ENCODE data around the gene REST.
"Not testable (repeated sequence)": the region's sequence is repeated elsewhere in the genome, so short reads cannot be mapped to it uniquely, and the experiment has no call there.

REST gene, protein sequence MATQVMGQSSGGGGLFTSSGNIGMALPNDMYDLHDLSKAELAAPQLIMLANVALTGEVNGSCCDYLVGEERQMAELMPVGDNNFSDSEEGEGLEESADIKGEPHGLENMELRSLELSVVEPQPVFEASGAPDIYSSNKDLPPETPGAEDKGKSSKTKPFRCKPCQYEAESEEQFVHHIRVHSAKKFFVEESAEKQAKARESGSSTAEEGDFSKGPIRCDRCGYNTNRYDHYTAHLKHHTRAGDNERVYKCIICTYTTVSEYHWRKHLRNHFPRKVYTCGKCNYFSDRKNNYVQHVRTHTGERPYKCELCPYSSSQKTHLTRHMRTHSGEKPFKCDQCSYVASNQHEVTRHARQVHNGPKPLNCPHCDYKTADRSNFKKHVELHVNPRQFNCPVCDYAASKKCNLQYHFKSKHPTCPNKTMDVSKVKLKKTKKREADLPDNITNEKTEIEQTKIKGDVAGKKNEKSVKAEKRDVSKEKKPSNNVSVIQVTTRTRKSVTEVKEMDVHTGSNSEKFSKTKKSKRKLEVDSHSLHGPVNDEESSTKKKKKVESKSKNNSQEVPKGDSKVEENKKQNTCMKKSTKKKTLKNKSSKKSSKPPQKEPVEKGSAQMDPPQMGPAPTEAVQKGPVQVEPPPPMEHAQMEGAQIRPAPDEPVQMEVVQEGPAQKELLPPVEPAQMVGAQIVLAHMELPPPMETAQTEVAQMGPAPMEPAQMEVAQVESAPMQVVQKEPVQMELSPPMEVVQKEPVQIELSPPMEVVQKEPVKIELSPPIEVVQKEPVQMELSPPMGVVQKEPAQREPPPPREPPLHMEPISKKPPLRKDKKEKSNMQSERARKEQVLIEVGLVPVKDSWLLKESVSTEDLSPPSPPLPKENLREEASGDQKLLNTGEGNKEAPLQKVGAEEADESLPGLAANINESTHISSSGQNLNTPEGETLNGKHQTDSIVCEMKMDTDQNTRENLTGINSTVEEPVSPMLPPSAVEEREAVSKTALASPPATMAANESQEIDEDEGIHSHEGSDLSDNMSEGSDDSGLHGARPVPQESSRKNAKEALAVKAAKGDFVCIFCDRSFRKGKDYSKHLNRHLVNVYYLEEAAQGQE

DNA sequence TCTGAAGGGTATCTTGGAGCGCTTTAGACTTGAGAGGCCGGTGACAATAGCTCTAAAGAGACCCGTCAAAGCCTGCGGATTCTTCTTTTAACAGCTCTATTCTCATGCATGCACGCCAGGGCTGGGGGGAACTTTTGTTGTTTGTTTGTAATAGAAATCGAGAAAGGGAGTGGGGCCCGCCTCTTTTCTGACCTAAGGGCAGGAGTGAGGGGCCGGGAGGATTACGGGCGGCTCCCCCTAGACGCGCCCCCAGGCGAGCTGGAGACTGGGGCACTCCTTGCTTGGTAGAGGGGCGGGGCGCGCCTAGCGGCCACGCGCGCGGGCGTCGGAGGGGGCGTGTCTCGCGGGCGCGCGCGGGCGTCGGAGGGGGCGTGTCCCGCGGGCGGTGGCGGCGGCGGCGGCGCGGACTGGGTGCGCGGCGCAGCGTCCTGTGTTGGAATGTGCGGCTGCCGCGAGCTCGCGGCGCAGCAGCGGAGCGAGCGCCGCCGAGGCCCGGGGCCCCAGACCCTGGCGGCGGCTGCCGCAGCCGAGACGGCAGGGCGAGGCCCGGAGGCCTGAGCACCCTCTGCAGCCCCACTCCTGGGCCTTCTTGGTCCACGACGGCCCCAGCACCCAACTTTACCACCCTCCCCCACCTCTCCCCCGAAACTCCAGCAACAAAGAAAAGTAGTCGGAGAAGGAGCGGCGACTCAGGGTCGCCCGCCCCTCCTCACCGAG lies at the start of gene REST:
Gene REST, plus strand, starts transcription at position 412 of the 717 bp plus-strand sequence. CDS start 2,739 bp downstream, outside the sequence.
- peak; percentile 79 for DNase-seq (ENCODE audit: low read depth)

GRCh38 chr4:56859841-56860240 lies 47.9 kb upstream of the REST start:
- DNase-seq (ENCODE audit: low read depth), result no peak

- DNase-seq (ENCODE audit: low read depth), result no peak
These were observed 46.9 kb upstream of the REST start for GRCh38 chr4:56860781-56861180.

GRCh38 chr4:56861360-56861759 lies 46.3 kb upstream of the REST start:
- DNase-seq (ENCODE audit: low read depth), result no peak

- DNase-seq (ENCODE audit: low read depth), result no peak
These were observed 44.1 kb upstream of the REST start for GRCh38 chr4:56863441-56864139.

DNA sequence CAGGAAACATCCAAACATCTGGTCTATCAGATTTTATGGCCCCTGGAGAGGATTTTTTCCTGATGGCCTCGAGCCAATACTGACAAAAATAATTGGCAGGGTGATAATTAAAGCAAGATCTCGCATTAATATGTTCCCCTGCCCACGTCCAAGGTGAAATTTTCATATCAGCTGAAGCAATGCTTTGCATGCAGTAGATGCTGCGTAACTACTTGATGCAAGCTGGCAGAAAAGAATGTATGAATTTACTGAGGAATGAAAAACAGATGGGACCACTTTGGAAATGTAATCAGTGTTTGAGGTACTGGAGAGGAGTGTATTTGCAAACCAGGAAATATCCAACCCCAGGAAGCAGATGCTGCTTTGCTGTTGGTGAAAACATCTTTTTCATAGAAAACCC lies 36.8 kb upstream of the REST start:
- no peak for DNase-seq (ENCODE audit: low read depth)

GRCh38 chr4:56871371-56871866 lies 36.3 kb upstream of the REST start:
- no peak for DNase-seq (ENCODE audit: low read depth)

- DNase-seq (ENCODE audit: low read depth), result no peak
These were observed 33.5 kb upstream of the REST start for GRCh38 chr4:56874166-56874565.

- no peak for DNase-seq (ENCODE audit: low read depth)
These were observed 32.8 kb upstream of the REST start for GRCh38 chr4:56874923-56875322.

DNA sequence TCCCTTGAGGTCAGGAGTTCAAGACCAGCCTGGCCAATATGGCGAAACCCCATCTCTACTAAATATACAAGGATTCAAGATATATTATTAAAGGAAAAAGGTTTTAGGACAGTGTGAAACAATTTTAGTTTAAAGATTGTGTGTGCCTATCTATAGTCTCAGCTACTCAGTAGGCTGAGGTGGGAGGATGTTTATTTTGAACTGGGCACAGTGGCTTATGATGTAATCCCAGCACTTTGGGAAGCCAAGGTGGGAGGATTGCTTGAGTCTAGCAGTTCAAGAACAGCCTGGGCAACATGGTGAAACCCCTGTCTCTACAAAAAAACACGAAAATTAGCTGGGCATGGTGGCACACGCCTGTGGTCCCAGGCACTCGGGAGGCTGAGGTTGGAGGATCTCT lies 31.4 kb upstream of the REST start:
- DNase-seq (ENCODE audit: low read depth), result no peak

DNA sequence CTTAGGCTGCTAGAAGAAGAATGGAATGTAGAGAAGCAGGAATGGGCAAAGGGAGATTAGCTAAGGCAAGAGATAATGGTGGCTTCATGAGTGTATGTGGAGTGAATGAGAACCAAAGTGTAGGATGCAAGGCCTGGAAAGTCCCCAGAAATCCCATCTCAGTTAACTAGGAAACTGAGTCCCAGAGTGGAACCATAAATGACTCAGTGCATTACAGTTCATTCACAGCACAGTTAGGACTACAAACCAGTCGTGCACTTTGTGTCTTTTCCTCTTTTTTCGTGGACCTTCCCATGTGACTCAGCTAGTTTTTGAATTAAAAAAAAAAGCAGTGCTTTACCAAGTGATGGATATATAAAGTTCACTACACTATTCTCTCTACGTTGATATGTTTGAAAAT lies 27.7 kb upstream of the REST start:
- DNase-seq (ENCODE audit: low read depth), result no peak

DNA sequence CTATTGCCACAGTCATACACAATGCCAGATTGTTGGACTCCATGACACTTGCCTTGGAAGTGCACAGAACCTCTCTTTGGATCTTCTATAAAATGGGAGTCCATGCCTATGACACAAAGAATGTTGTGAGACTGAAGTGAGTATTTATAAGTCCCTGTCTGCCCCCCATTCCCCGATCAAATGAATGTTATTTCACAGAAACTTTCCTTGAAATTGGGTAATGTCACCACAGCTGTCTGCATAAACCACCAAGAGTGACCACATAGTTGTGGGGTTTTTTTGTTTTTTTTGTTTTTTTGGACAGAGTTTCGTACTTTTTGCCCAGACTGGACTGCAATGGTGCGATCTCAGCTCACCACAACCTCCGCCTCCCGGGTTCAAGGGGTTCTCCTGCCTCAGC lies 27.1 kb upstream of the REST start:
- DNase-seq (ENCODE audit: low read depth), result no peak

GRCh38 chr4:56884511-56884910 lies 23.2 kb upstream of the REST start:
- DNase-seq (ENCODE audit: low read depth), result not testable (repeated sequence)

GRCh38 chr4:56892691-56893090 lies 15.0 kb upstream of the REST start:
- no peak for DNase-seq (ENCODE audit: low read depth)

- not testable (repeated sequence) for DNase-seq (ENCODE audit: low read depth)
These were observed 9.9 kb upstream of the REST start for GRCh38 chr4:56897842-56898241.

- not testable (repeated sequence) for DNase-seq (ENCODE audit: low read depth)
These were observed 7.5 kb upstream of the REST start for GRCh38 chr4:56900186-56900585.

DNA sequence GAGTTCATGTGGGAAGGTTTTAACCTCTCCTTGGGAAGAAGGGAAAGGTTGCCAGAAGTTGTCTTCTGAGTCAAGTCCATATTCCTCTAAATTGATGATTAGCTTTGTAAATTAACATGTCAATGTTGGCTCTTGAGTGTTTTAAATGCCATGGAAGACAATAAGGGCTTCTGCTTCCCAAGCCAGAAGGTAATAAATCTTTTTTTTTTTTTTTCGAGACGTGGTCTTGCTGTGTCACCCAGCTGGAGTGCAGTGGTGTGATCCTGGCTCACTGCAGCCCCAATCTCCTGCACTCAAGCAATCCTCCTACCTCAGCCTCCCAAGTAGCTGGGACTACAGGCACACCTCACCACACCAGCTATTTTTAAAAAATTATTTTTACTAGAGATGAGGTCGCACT lies 5.0 kb upstream of the REST start:
- DNase-seq (ENCODE audit: low read depth), result no peak

GRCh38 chr4:56905796-56906195 lies 1.9 kb upstream of the REST start:
- DNase-seq (ENCODE audit: low read depth), result no peak

DNA sequence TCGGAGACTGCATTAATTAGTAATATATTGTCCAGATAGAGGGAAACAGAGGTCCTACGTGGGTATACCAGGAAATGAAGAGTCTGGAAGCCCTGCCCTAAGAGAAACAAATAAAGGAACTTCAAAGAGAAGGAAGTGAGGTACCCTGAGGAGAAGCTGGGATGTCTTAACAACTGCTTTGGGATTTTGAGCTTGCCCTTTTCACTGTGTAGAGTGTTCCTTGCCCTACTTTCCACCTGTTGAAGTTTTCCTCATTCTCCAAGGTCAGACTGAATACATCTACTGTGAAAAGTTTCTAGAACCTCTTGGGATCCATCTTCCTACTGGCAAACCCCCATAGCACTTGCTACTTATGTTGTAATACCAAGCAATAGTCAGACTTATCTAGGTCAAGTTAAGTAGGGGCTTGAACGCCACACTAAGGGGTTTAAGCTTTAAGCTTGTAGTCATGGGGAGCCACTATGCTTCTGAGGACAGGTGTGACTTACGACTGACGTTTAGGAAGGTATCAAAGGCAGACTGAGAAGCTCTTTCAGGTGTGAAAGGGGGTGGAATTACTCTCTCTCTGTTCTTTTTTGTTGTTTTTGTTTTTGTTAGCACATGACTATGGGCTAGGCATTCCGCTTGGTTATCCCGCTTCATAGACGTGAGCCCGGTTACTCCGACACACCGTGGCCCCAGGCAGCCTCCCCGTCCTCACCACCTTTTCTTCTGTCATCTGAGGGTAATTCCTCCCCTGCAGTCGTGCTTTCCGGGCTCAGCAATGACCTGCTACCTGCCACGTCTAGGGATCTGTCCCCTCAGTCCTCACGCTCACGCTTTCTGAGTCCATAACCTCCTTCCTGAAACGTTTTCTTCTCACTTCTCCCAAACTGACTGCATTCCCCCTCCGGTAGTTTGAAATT lies 959 bp upstream of the REST start:
- peak; percentile 16 for DNase-seq (ENCODE audit: low read depth)
